C4-2B (cell line): ENCODE measurements around the gene OSBP.
"Not testable (repeated sequence)": the region's sequence is repeated elsewhere in the genome, so short reads cannot be mapped to it uniquely, and the experiment has no call there.

Experiments used
- CTCF ChIP-seq: fragments of 450-650 bp; conservative IDR thresholded peaks from 2 replicates; pipeline ENCODE4 v1.5.1; 2017; ENCODE audit warnings: mild to moderate bottlenecking
- ZFX ChIP-seq: fragments of 450-650 bp; IDR thresholded peaks from 2 replicates; pipeline ENCODE4 v1.6.1; 2017

DNA sequence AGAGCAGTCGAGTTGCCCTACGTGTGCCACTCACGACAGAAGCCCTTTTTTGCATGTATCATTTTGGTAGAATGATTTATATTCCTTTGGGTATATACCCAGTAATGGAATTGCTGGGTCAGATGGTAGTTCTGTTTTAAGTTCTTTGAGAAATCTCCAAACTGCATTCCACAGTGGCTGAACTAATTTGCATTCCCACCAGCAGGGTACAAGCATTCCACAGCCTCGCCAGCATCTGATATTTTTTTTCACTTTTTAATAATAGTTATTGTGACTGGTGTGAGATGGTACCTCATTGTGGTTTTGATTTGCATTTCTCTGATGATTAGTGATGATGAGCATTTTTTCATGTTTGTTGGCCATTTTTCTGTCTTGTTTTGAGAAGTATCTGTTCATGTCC is 11.4 kb upstream of the OSBP start:
- not testable (repeated sequence) for TF ChIP-seq CTCF, ZFX
